Right renal cortex interstitium (tissue), 3 donors: ENCODE measurements around the gene TRIM74. TPM values are rescaled to one million over a fixed set of nuclear protein-coding genes. Genes with fewer than 3 reads are reported as not detected.
"Not testable (repeated sequence)": the region's sequence is repeated elsewhere in the genome, so short reads cannot be mapped to it uniquely, and the experiment has no call there.

Experiments
- DNase-seq, 3 donors: peaks; one replicate each; pipeline ENCODE4 v3.0.0-alpha.2; 2013; ENCODE audit warnings: low read depth in 3 of 3, low spot score in 2 of 3
- polyA plus RNA-seq, 3 donors: library from polyadenylated mRNA; unstranded; fragments of 120-200 nt; gene quantifications; one replicate each; pipeline ENCODE4 v1.2.1, GENCODE V29; 2013; ENCODE audit not compliant: insufficient read length in 3 of 3

The TRIM74 gene
- 1 to 10 TPM in 1 of 3 donors, under 1 TPM in 2; 0.69 to 1.3 (median 0.78) TPM for polyA plus RNA-seq

DNA sequence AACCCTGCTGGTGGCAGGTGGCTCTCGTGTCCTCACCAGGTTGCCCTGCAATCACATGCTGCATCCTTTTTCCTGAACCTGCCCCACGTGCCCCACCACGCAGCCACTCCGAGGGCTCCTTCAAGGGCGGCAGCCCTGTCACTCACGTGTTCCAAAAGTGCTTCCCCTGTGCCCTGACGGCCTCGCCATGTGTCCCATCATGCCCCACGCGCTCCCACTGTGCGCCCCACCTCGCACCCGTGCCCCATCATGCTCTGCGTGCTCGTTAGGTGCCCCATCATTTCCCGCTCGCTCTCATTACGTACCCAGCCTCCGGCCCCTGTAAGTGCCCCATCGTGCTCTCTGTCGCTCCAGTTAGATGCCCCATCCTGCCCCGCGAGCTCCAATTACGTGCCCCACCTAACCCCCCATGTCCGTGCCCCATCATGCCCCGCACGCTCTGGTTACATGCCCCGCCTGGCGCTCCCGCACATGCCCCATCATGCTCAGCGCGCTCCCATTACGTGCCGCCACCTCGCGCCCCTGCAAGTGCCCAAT lies at the start of gene TRIM74:
Gene TRIM74 (minus strand): TSS at position 487 of the 537 bp plus-strand sequence. CDS start 3,309 bp downstream, outside the sequence.
- DNase-seq: not testable (repeated sequence)

DNA sequence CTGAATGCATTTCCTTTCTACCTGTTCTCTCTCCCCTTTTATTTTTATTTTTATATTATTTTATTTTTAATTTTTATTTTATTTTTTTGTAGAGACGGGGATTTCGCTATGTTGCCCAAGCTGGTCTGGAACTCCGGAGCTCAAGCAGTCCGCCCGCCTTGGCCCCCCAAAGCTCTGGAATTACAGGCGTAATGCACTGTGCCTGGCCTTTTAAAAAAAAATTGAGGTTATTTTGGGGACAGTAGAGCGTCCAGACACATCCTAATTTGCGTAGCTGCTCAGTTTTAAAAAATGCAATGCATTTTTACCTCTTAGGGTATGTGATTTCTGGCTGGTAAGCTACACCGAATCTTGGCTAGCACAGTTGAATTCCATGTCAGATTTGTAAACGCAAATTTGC lies 37.2 kb upstream of the TRIM74 start:
- DNase-seq: not testable (repeated sequence)

DNA sequence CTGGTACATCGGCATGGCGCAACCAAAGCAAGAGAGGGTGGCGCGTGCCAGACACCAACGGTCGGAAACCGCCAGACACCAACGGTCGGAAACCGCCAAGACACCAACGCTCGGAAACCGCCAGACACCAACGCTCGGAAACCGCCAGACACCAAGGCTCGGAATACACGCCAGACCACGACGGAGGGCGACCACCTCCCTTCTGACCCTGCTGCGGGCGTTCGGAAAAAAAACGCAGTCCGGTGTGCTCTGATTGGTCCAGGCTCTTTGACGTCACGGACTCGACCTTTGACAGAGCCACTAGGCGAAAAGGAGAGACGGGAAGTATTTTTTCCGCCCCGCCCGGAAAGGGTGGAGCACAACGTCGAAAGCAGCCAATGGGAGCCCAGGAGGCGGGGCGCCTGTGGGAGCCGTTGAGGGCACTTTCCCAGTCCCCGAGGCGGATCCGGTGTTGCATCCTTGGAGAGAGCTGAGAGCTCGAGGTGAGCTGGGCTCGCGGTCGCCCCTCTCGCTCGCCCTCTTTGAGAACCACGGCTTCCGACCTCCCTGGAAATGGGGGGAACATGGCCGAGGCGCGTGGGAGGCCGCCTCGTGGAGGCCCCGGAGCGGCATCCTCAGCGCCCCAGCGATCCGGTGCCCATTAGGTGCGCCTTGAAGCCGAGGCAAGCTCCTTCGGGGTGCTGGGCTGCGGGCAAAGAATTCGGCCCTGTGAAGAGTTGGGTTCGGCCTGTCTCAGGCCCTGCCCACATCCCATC lies 36.6 kb upstream of the TRIM74 start:
- not testable (repeated sequence) for DNase-seq

DNA sequence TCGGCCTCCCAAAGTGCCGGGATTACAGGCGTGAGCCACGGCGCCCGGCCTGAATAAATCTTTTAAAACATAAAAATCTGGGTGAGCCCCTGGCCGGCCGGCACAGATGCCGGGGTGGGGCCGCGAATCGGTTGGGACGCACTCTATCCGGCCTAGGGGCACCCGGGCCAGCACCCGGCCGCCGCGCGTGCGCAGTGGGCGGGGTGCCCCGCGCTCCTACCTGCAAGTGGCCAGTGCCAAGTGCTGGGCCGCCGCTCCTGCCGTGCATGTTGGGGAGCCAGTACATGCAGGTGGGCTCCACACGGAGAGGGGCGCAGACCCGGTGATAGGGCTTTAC lies 36.1 kb upstream of the TRIM74 start:
- DNase-seq: not testable (repeated sequence)

DNA sequence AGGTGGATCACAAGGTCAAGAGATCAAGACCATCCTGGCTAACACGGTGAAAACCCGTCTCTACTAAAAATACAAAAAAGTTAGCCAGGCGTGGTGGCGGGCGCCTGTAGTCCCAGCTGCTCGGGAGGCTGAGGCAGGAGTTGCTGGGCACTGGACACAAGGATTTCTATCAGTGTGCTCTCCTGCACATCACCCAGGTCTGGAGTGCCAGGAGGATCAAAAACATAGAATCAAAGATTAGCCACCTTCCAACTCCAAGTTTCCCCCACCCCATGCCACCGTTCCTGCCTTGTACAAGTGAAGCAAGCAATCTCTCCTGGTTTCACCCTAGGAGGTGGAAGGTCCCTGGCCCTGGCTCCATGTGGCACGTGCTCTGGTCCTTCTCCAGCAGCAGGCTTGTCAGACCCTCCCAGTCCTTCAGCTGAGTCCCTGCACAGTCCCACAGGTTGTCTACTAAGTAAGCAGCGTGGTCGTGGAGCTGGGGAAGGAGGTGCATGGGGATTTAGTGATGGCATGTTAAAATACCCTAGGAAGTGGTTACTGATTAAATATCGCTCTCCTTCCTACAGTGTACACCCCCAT lies 28.7 kb upstream of the TRIM74 start:
- DNase-seq: not testable (repeated sequence)

DNA sequence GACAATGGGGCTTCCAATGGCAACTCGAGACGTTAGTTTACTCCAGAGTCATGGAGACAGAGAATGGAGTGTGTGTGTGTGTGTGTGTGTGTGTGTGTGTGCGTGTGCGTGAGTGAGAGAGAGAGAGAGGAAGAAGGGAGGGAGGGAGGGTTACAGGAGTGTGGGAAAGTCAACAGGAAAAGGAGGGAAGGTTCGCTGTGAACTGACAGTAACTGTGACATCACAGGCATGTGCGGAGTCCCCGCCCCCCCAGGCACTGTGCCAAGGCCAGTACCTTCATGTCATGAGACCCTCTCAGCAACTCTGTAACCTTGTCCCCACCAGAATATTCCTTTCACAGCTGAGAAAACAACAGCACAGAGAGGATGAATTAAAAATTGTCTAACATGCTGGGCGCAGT lies 28.2 kb upstream of the TRIM74 start:
- not testable (repeated sequence) for DNase-seq

DNA sequence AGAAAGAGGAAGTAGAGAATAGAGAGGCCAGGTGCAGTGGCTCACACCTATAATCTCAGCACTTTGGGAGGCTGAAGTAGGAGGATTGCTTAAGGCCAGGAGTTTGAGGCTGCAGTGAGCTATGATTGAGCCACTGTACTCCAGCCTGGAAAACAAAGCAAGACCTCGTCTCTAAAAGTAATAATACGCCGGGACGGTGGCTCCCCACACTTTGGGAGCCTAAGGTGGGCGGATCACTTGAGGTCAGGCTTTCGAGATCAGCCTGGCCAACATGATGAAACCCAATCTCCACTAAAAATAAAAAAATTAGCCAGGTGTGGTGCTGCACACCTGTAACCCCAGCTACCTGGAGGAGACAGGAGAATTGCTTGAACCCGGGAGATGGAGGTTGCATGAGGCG lies 26.2 kb upstream of the TRIM74 start:
- not testable (repeated sequence) for DNase-seq

DNA sequence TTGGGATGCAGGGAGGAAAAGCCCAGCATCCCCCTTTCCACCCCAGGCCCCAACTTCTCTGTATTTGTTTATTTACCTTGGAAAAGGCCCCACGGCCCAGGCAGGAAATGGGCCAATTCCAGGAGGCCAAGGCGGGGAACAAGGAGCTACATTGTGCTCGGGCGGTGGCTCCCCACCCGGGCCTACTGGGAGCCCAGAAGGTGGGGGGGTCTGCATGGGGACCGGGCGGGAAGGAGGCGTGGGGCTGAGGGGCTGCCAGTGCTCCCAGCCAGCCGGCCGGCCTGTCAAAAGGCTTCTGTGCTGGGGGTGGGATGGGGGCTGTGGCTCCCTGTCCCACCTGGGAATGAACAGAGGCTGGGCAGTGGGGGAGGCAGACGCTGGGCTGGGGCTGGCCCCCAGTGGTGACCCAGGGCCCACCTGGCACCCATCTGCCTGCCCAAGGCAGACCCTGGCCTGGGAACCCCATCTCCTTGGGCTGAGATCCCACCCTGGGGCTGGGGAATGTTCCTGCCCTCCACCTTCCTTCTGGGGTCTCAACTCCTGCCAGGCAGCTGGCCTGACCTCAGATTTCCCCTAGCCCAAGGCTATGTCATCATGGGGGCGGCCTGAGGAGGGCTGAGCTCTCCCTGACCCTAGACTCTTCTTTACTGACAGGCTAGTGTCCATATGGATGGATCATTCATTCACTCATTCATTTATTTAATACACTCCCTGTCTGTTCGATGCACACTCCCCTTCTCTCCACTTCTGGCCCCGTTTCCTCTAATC lies 21.1 kb upstream of the TRIM74 start:
- DNase-seq: not testable (repeated sequence)

DNA sequence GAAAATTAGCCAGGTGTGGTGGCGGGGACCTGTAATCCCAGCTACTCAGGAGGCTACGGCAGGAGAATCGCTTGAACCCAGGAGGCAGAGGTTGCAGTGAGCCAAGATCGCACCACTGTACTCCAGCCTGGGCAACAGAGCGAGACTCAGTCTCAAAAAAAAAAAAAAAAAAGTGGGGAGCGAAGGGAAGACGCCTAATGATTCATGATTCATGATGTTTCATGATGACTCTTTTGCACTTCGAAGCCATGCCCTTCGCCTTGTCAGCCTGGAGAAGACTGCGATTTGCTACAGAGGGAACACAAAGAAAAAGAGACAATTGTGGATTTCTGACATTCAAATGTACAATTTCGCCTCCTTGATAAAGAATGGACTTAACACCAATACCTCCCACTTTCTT lies 12.8 kb upstream of the TRIM74 start:
- not testable (repeated sequence) for DNase-seq

DNA sequence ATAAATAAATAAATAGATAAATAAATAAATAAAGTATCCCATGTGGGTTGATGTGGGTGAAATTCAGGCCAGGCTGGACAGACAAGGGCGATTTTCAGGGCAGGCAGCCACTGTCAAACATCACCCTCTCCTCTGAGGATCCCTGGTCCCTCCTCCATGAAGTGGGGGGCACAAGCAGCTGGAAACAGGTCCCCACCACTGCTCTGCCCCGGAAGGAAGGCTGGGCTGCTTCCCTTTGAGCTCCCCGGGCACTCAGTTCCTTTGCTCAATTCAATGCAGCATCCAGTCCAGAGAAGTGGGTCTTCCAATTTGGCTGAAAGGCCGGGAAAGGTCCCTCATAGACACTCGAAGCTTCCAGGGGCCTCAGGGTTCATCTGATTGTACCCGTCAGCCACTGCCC lies 11.1 kb upstream of the TRIM74 start:
- not testable (repeated sequence) for DNase-seq

DNA sequence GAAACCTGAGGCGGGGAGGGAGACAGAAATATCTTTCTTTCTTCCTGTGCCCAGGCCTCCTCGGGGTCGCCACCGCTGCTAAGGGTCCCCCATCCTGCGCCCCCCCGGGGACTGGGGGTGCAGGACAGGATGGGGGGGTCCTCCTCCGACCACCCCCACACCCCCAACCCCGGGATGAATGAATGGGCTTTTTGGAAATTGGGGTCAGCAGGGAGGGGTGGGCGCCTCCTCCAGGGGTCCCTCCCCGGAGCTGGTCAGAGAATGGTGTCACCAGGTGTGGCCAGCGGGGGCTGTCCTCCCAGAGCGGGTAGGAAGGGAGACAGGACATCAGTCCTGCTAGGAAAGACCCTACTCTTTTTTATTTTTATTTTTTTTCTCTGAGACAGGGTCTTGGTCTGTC lies 7.2 kb upstream of the TRIM74 start:
- not testable (repeated sequence) for DNase-seq

DNA sequence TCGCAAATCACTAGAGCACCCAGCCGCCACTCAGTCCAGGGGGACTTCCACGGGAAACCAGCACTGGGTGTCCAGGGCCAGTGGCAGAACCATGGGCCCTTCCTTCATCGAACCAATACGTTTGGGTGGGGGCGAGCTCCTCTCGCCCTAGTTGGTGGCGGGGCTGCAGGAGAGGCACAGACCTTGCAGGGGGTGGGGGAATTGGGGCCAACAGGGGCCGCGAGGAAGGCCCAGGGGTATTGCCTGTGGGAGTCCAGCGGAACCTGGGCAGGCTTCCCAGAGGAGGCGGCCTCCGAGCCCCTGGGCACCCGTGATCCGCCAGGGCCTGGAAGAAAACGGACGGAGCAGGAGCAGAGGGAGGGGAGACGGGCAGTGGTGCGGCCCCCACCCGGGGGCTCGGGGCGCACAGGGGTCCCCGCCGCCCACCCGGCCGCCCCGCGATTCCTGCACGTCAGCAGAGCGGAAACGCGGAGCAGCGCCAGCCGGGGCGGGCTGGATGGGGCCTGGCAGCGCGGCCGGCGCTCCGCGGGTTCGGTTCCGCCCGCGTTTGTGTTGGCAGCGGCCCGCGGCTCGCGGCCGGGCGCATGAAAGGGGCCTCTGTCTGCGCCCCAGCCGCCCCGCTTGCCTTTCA lies 6.5 kb upstream of the TRIM74 start:
- DNase-seq: not testable (repeated sequence)

DNA sequence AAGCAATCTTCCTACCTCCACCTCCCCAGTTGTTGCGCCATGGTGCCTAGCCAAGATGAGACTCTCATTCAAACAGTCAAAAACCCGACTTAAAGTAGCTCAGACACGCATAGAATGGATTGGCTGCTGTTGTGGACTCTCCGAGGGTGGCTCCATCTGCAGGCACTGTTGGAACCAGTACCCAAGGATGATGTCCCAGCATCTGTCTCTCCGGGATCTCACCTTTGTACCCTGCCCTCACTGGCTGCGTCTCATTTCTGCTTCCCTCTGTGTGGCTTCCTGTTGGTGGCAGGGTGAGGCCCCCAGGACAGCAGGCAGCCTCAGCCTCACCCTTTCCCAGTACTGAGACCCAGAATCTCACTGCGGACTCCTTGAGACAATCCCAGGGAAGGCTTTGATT lies 5.5 kb upstream of the TRIM74 start:
- not testable (repeated sequence) for DNase-seq

DNA sequence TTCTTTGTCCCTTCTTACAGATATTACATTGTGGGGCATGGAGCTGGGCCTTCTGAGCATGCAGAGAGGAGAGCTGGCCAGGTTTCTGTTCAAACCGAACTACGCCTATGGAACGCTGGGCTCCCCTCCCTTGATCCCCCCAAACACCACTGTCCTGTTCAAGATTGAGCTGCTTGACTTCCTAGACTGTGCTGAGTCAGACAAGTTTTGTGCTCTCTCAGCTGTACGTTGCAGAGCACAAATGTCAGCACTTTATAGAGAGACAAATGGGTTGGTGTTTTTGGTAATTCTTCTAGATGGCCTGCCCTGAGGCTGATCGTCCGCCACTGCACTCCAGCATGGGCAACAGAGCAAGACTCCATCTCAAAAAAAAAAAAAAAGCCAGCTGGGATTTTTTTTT lies 2.2 kb upstream of the TRIM74 start:
- DNase-seq: not testable (repeated sequence)

DNA sequence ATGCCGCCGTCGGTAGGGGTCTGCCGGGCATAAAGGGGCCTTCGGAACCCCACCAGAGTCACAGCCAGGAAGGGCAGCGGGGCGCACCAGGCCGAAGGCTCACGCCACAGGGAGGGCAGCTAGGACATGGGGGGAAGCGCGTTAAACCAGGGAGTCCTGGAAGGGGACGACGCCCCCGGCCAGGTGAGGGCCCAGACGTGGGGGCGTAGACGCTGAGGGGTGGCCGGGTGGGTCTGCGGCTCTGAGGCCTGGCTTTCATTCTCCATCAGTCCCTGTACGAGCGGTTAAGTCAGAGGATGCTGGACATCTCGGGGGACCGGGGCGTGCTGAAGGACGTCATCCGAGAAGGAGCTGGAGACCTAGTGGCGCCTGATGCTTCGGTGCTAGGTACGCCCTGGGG lies 422 bp upstream of the TRIM74 start:
- not testable (repeated sequence) for DNase-seq

DNA sequence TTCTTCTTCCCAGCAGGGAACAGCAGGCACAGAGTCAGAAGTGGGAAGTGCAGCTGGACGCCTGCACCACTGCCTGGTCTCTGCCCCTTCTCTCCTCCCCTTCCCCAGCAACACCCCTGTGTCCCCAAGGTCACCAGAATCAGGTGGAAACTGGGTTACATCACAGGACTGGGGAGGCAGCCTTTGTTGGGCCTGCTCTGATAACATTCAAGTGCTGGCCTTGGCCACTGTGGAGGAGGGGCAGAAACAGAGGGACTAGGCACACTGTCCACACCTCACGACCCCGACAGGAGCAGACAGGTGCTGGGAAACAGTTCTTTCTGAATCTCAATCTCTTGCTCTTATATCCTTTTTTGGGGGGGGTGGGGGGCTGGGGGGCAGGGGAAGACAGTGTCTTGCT lies 2.4 kb downstream of the TRIM74 start:
- DNase-seq: not testable (repeated sequence)

DNA sequence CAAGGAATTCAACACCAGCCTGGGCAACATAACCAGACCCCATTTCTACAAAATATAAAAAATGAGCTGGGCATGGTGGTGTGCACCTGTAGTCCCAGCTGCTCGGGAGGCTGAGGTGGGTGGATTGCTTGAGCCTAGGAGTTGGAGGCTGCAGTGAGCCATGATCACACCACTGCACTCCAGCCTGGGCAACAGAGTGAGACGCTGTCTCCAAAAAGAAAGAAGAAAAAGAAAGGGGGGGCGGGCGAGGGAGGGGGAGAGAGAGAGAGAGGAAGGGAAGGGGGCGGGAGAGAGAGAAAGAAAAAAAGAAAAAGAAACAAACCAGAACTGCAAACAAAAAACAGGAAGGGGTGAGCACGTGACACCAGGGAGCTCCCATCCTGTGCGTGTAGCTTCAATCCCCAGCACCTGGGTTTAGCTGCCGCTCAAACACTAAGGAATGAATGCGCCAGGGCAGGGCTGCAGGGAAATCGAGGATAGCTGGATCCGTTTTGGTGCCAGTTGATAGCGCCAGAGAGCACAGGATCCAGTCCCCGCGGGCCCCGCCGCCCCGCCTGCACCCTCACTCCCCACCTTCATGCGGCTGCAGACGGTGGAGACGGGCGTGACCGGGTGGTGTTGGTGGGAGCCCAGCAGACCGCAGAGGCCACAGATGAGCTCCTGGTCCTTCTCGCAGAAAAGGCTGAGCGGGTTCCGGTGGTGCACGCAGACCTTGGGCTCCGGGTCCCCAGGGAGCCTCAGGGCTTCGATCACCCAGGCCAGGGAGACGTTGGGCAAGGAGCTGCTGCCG lies 3.9 kb downstream of the TRIM74 start:
- DNase-seq: not testable (repeated sequence)

DNA sequence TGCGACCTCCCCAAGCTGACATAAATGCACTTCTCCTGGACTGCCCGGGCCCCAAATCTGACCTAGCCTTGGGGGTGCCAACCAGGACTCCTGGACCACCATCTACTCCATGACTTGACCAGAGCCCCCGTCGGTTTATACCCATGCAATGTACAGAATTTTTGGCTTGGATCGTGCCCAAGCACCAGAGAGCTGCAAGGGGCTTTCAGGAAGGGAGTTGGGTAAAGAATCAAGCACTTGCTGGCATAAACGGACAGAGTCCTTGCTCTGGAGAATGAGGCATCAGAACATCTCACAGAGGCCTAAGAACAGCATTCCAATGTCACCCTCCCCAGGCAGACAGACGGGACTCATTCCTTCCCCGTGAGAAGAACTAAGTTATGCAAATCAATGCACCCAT lies 6.2 kb downstream of the TRIM74 start:
- not testable (repeated sequence) for DNase-seq

DNA sequence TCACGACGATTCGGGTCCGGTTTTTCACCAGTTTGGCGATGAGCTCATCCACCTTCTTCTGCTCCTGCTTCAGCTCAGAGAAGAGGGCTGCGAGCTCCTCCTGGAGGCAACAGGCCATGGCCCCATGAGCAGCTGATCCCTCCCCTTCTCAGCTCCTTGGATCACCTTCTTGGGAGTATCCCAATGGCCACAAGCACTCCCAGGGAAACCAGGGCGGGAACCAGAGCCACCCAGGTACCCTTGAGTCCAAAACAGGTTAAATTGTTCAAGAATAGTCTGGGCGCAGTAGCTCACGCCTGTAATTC lies 8.0 kb downstream of the TRIM74 start:
- not testable (repeated sequence) for DNase-seq
